HL-60/S4 treated with retinoic acid at 250 ng/mL for 4 days and 3 days (cell line): ENCODE data around the gene AKT3.
"Not testable (repeated sequence)": the region's sequence is repeated elsewhere in the genome, so short reads cannot be mapped to it uniquely, and the experiment has no call there.

Experiments used
- in situ Hi-C: fragments of 300-500 bp; cut with MboI; formaldehyde crosslinking; loops from 2 replicates; pipeline ENCODE4 v1.7.0; 2022; ENCODE audit warnings: low sequenced_read_pairs

AKT3 gene

GRCh38 chr1:243712242-243712641 is 137.8 kb downstream of the AKT3 start:
- in situ Hi-C loops, result no loop called here

DNA sequence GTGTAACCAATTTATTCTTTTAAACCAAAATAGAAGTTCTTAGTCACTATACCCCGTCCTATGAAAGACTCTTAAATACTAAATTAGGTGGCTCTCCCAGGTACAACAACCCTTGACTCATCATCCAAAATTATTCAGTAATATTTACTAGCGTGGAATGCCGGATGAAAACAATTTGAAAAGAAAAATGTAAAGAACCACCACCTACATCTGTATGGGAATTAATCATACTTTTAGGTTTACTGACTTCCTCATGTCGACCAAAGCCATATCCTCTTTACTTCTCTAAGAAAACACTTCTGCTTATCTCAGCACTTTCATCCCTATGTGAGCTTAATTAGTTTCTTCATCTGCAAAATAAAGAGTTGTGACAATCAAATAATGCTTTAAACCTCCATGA is 139.6 kb downstream of the AKT3 start:
- in situ Hi-C loops, result no loop called here

- in situ Hi-C loops, result no loop called here
Observed at GRCh38 chr1:243708210-243708609, 141.8 kb downstream of the AKT3 start.

DNA sequence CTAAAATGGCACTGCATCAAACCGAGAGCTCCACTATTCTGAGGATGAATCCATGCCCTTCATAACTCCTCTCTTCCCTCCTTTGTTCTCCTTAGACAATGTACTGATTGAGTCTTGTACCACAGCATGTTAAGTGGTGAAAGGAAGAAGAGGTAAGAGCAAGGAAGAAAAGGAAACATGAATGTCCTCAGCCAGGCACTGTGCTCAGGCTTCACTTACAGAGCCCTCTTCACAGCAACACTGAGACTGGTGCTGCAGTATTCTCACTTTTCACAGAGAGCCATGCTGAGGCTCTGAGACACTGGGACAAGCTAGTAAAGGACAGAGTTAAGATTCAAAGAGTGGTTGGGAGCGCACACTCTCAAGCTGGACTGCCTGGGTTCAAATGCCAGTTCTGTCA is 143.5 kb downstream of the AKT3 start:
- in situ Hi-C loops, result no loop called here

DNA sequence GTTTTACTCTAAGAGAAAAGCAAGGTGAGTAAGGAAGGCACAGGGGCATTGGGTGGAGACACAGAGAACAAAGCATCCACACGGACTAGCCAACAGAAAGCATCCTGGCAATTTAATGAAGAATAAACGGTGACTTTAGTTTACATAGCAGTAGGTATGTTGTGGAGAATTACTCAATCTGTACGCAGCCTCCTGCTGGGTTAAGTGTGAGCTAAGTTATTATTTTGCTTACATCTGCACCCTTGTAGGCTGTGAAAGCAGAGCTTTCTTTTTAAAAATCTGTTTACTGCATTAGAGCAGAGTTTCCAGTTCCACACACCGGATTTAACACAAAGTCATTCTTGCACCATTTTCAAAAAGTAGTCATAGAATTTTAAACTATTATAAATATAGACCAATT is 144.5 kb downstream of the AKT3 start:
- in situ Hi-C loops, result no loop called here

GRCh38 chr1:243701872-243702271 is 148.2 kb downstream of the AKT3 start:
- in situ Hi-C loops, result no loop called here

GRCh38 chr1:243693800-243694199 is 156.2 kb downstream of the AKT3 start:
- in situ Hi-C loops, result no loop called here

GRCh38 chr1:243686159-243686558 is 163.9 kb downstream of the AKT3 start:
- in situ Hi-C loops, result no loop called here

DNA sequence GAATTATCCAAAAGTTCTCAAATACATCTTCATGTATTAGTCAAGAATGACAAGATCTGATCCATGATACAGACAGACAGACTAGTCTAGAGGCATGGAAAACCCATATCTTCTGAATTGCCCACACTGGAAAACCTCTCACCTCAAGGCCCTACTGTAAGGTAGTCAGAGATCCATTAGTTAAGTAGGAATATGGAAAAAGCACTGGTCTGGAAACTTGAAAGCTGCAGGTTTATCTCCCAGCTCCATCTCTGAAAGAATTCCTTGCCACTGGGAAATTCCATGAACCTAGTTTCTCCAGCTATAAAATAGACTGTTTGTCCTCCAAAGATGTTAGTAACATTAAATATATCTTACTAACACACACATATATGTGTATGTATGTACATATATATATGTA is 169.2 kb downstream of the AKT3 start:
- in situ Hi-C loops, result no loop called here

DNA sequence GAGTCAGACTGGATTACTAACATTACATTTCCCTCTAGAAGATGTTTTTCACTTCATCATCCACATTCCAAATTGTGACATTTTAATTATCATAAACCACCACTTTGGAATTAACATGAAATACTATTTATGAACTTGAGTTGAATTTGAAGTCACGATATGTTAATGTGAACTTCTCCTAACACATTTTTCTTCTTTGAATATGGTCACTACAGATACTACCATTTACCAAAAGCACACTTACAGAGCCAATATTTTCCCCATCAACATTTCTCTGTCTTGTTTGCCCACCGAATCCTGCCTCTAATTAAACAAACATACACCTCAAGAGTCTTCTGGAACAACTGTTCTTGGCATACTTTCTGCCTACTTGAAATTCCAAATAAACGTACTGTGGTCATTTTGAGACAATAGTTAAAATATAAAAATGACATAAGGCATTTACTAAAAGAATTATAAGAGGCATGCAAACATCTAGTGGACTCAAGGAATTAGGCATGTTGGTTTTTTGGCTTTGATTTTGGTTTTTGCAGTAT is 177.4 kb downstream of the AKT3 start:
- in situ Hi-C loops, result no loop called here

DNA sequence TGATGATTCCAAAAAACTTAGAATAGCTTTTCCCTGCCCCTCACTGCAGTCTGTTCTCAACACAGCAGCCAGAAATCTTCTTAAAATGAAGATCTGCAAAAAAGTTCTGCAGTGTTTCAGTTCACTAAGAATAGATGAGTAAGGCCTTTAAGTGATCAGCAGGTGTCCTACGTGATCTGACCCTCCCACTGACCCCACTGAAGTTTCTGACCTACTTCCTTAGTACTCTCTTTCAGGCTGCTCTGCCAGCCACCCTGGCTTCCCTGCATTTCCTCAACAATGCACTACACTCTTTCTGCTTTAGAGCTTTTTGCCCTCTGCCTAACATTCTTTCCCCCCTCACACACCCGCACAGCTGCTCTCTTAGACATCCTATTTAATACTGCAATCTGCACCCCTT is 182.5 kb downstream of the AKT3 start:
- in situ Hi-C loops, result no loop called here

DNA sequence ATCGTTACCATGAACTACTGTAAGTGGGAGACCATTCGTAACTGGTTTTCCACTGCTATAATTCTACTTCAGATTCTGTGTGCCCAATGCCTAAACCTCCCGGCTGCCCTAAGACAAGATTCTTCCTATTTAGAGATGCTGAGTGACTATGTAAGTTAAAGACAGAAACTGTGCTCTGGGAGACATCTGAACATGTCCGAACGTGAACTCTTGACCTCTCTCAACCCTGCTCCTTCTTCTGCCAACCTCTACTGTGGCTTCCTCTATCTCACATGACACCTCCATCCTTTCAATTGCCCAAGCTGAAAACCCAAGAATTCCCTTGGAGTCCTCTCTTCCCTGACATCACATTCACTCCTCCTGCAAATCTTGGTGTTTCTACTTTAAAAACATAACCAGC is 182.9 kb downstream of the AKT3 start:
- in situ Hi-C loops, result no loop called here

DNA sequence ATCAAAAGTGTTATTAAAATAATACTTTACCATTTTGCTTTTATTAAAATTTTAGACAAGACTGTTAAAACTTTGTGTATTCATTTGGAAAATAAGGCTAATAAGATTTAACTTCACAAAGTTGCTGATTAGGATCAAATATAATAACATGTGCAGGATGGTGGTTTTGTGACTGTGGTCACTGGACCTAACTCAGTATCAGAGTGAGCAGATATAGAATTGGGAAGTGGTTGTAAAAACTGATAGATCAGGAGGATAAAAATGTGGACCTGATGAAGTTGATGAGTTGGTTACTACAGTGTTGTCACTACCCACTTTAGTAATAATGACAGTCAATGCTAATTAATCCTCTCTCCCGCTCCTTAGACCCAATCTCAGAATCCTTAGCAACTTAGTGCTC is 186.4 kb downstream of the AKT3 start:
- in situ Hi-C loops, result no loop called here

DNA sequence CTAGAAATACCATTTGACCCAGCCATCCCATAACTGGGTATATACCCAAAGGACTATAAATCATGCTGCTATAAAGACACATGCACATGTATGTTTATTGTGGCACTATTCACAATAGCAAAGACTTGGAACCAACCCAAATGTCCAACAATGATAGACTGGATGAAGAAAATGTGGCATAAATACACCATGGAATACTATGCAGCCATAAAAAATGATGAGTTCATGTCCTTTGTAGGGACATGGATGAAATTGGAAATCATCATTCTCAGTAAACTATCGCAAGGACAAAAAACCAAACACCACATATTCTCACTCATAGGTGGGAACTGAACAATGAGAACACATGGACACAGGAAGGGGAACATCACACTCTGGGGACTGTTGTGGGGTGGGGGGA is 187.9 kb downstream of the AKT3 start:
- in situ Hi-C loops, result not testable (repeated sequence)

DNA sequence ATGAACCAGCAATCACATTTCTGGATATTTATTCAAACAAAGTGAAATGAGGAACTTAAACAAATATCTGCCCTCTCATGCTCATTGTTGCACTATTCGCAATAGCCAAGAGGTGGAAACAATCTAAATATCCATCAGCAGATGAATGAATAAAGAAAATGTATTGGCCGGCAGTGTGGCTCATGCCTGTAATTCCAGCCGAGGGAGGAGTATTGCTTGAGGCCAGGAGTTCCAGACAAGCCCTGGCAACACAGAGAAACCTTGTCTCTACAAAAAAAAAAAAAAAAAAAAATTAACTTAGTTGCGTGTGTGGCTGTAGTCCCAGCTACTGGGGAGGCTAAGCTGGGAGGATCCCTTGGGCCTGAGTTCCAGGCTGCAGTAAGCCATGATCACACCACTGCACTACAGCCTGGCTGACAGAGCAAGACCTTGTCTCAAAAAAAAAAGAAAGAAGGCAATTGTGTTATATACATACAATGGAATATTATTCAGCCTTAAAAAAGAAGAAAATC is 191.4 kb downstream of the AKT3 start:
- in situ Hi-C loops, result no loop called here

DNA sequence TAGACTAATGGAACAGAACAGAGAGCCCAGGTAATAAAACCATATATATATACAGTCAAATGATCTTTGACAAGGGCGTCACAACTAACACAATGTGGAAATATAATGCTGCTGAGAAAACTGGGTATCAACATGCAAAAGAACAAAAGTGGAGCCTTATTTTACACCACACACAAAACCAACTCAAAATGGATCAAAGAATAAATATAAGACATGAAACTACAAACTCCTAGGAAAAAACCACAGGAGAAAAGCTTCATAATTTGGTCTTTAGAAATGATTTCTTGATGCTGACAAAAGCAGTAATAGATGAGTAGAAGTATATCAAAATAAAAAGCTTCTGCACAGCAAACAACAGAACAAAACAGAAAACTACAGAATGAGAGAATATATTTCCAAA is 192.2 kb downstream of the AKT3 start:
- in situ Hi-C loops, result no loop called here

- in situ Hi-C loops, result not testable (repeated sequence)
Observed at GRCh38 chr1:243649530-243649929, 200.5 kb downstream of the AKT3 start.

DNA sequence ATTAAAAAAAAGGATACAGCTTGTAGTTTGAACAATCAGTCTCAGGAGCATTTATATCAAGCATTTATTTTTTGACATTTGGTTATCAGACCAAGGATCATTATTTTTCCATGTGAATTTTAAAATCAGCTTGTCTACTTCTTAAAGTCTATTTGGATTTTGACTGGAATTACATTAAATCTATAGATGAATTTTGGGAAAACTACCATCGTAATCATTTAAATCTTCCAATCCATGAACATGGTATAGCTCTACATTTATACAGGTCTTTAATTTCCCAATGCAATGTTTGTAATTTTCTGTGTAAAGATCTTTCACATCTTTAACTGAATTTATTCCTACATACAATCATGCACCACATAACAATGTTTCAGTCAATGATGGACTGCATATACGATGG is 203.2 kb downstream of the AKT3 start:
- in situ Hi-C loops, result no loop called here

GRCh38 chr1:243645281-243645680 is 204.8 kb downstream of the AKT3 start:
- in situ Hi-C loops, result no loop called here

- in situ Hi-C loops, result no loop called here
Observed at GRCh38 chr1:243642936-243643335, 207.1 kb downstream of the AKT3 start.

- in situ Hi-C loops, result no loop called here
Observed at GRCh38 chr1:243639027-243639658, 210.9 kb downstream of the AKT3 start.

DNA sequence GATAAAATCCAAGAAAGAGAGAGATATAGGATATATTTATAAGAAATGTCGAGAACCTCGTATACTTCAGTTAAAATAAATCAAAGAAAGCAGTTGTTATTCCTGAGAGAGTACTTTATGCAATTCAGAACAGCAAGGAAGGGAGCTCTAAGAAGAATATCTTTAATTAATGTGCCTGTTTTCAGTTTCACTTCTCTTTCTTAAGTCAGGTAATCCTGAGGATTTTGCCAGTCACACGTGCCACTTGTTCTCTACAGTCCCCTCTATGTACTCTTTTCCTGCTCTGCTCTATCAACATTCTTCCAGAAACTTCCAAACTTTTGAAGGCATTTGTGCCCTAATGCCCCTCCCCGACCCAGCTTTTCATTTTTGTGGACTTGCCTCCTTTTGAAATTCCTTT is 211.9 kb downstream of the AKT3 start:
- in situ Hi-C loops, result no loop called here

DNA sequence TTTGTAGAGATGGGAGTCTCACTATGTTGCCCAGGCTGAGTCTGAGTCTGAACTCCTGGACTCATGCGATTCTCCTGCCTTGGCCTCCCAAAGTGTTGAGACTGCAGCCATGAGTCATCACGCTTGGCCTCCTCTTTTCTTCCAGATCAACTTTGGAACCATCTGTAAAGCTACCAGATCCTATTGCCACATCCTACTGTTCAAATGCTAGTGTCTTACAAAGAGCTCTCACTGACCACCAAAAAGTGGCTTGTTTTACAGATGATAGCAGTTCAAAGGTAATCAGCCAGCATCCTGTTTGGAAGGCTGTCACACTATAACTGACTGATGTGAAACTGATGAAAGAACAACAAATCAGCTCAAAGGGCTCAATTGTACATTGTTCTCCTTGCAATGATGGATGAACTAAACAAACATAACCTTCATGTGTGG is 221.6 kb downstream of the AKT3 start:
- in situ Hi-C loops, result no loop called here
